Adipocyte (in vitro differentiated cells): Measurements from ENCODE around the gene ITGA1.
A peak's percentile ranks its signal among the peaks of the same experiment; 100 is the strongest.

Experiments
- DNase-seq: peaks from one replicate; pipeline ENCODE4 v3.0.0-alpha.2; 2015; ENCODE audit warnings: low read depth
- H3K27me3 ChIP-seq: replicated peaks from 2 replicates; pipeline ENCODE4 v1.7.0; 2013; ENCODE audit warnings: mild to moderate bottlenecking, low read length, moderate library complexity; ENCODE audit not compliant: control insufficient read depth, insufficient read depth
- H3K36me3 ChIP-seq: 2 replicates; pipeline ENCODE4 v1.7.0; 2013; ENCODE audit warnings: low read length, mild to moderate bottlenecking, moderate library complexity; ENCODE audit not compliant: control insufficient read depth, insufficient read depth, severe bottlenecking
- H3K4me1 ChIP-seq: 2 replicates; pipeline ENCODE4 v1.7.0; 2013; ENCODE audit warnings: mild to moderate bottlenecking, low read length, moderate library complexity; ENCODE audit not compliant: control insufficient read depth, insufficient read depth
- H3K4me3 ChIP-seq: 2 replicates; pipeline ENCODE4 v1.7.0; 2013; ENCODE audit warnings: mild to moderate bottlenecking, low read length, moderate library complexity
- H3K9ac ChIP-seq: 2 replicates; pipeline ENCODE4 v1.7.0; 2013; ENCODE audit warnings: mild to moderate bottlenecking, low read length, moderate library complexity
- H3K9me3 ChIP-seq: 2 replicates; pipeline ENCODE4 v1.7.0; 2013; ENCODE audit warnings: mild to moderate bottlenecking, low read length, moderate library complexity; ENCODE audit not compliant: control insufficient read depth

The ITGA1 gene

DNA sequence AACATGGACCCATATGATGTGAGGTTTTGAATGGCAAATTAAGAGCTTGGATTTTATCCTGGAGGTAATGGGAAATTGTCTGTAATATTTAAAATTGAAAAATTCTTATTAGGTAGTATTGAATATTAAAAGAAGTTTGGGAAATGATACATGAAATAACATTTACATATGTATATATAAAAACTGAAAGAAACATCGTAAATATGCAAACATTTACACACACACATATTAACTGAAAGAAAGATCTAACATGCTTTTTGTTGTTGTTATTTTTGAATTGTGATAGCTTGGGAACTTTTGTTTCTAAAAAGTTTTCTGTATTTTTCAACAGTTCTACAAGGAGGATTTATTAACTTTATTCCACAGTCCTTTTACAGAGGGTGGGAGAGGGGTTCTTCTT is 118.6 kb downstream of the ITGA1 start:
- DNase-seq = no peak
- Histone ChIP-seq H3K9ac (no peak overlapping the region), H3K4me3 (no peak overlapping the region), H3K9me3 (peaks cover 4% of the 10 kb centered on the region), H3K27me3 (no peaks in the 10 kb centered on the region), H3K36me3 (no peaks in the 10 kb centered on the region), H3K4me1 (peaks cover 13% of the 10 kb centered on the region)

DNA sequence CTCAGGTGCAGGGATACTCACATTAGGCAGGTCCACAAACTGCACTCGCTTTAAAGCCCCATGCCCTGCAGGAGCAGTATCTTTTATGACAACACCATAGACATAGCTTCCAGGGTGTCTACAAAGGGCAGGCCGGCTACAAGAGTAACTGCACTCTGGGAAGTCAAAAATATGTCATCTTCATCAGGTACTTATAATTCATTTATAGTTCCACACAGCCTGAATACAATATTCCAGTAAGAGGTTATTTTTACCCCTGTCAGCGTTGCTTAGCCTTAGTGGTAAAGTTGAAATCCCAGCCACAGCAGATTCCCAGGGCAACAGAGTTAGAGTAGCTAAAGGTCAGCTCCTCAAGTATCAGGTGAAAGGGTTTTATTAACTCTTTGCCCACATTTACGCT is 119.1 kb downstream of the ITGA1 start:
- Histone ChIP-seq H3K9me3 (peaks cover 3% of the 10 kb centered on the region), H3K36me3 (no peaks in the 10 kb centered on the region), H3K4me3 (no peak overlapping the region), H3K27me3 (no peaks in the 10 kb centered on the region), H3K9ac (no peak overlapping the region), H3K4me1 (peaks cover 13% of the 10 kb centered on the region)
- no peak for DNase-seq

DNA sequence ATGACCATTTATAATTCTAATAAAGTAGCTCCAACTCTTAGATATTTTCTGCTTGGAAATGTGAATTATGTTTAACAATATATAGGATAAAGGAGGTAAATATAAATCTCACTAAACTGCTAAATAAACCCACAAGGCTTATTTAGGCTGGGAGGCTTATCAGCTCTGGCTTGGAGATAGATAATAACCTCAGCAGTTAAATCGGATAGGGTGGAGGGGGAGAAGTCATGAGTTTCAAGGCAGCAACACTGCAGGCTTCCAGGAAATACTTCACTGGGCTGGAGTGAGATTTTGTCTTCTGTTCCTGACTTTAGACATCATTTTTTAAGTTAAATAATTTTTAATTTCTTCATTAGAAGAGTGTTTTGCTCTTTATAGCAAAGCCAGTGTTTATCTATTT is 121.5 kb downstream of the ITGA1 start:
- H3K36me3 ChIP-seq = no peaks in the 10 kb centered on the region
- H3K4me3 ChIP-seq = no peak overlapping the region
- no peaks in the 10 kb centered on the region for H3K9me3 ChIP-seq
- H3K27me3 ChIP-seq = no peaks in the 10 kb centered on the region
- no peak for DNase-seq
- H3K9ac ChIP-seq = no peak overlapping the region
- peaks cover 13% of the 10 kb centered on the region for H3K4me1 ChIP-seq

DNA sequence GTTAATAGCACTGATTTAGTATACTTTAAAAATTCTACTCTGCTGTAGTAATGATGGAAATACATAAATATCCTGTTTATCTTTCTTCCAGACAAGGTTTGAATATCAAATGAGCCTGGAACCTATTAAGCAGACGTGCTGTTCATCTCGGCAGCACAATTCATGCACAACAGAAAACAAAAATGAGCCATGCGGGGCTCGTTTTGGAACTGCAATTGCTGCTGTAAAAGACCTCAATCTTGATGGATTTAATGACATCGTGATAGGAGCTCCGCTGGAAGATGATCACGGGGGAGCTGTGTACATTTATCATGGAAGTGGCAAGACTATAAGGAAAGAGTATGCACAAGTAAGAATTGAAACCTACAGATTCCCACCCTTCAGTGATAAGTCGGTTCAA is 122.4 kb downstream of the ITGA1 start:
- no peak for DNase-seq
- H3K4me3 ChIP-seq = peak overlapping the region; percentile 9
- peaks cover 13% of the 10 kb centered on the region for H3K4me1 ChIP-seq

DNA sequence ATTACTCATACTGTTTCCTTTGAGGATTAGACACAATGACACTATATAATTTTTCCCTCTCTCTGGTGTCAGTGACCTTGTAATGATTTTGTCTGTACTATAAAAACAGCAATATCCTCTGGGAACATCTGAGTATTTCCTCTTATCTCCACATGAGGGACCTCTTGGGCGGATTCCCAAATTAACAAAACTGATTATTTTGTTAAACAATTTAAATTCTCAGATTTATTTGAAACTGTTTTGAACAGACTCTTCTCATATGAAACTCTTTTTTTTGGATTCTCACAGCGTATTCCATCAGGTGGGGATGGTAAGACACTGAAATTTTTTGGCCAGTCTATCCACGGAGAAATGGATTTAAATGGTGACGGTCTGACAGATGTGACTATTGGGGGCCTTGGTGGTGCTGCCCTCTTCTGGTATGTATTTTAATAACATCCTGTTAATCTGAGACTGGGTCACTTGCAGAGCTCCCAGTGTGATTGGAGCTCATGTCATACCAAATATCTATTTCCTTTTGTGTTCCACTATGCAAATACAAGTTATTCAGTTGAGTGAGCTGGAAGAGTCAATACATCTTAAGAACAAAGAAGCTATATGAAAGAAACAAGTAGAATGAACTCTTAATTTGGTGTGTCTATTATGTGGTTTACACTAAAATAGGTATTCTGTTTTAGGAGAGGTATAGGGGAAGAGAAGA is 127.6 kb downstream of the ITGA1 start:
- H3K4me1 ChIP-seq = peaks cover under 1% of the 10 kb centered on the region
- no peaks in the 10 kb centered on the region for H3K9me3 ChIP-seq
- peak; percentile 83 for DNase-seq
- H3K27me3 ChIP-seq = no peaks in the 10 kb centered on the region
- H3K4me3 ChIP-seq = peak overlapping the region; percentile 76
- no peaks in the 10 kb centered on the region for H3K36me3 ChIP-seq
- peak overlapping the region; percentile 47 for H3K9ac ChIP-seq

More for the DNA sequence above, 122.4 kb downstream of the ITGA1 start:
- Histone ChIP-seq H3K36me3 (no peaks in the 10 kb centered on the region), H3K9ac (peak overlapping the region; percentile 25), H3K27me3 (no peaks in the 10 kb centered on the region), H3K9me3 (no peaks in the 10 kb centered on the region)

DNA sequence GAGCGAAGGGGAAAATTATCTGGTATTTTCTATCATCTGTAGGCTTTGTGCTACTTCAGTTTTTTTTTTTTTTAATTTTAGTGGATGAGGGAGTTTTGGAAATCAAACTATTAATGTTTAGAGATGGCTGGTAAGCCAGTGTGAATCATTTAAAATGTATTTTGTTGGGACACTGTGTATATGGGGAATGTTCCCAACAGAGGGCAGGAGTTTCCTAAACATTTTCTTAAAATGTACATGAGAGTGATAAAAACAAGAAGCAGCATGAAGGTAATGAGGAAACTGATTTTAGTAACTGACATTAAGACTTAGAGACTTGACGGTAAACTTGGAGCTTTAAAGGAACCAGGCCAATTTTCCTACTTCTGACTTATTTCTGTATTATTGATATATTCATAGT is 133.2 kb downstream of the ITGA1 start:
- Histone ChIP-seq H3K36me3 (no peaks in the 10 kb centered on the region), H3K9ac (no peak overlapping the region), H3K9me3 (no peaks in the 10 kb centered on the region), H3K4me3 (no peak overlapping the region), H3K27me3 (no peaks in the 10 kb centered on the region), H3K4me1 (peaks cover 18% of the 10 kb centered on the region)
- peak; percentile 53 for DNase-seq

DNA sequence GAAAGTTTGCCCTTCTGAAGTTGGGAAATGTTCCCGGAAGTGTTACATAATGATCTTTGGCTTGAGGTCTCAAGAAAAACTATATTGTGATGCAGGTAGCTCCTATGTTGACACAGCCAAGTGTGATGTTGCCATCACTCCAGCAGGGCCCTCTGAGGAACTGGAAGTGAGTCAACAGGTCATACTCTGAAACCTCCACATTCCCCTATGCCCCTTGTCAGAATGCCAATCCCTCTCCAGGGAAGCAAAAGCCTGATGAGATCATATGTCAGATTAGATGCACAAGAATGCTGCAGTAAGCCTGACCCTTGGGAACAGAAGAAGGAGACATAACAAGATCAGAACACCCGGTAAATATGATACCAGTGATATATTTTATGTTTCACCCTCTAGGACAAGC is 134.7 kb downstream of the ITGA1 start:
- H3K4me1 ChIP-seq = peaks cover 18% of the 10 kb centered on the region
- no peaks in the 10 kb centered on the region for H3K9me3 ChIP-seq
- no peaks in the 10 kb centered on the region for H3K27me3 ChIP-seq
- H3K36me3 ChIP-seq = no peaks in the 10 kb centered on the region
- H3K4me3 ChIP-seq = no peak overlapping the region
- DNase-seq = peak; percentile 69
- no peak overlapping the region for H3K9ac ChIP-seq

DNA sequence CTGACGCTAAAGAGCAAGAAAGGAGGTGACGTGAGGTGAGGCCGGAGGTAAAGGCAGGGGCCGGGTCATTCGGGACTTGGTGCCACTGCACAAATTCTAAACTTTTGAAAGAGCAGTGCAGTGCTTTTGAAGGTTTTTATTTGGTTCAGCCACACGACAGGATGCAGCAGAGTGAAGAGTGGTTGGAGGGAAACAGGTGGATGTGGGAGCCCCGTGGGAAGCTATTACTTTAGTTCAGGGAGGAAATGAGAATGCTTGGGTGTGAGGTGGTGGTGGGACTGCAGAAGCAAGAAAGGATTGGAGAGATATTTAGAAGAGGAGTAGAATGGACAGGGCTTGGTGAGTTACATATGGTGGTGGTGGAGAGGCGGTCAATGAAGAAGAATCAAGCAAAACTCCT is 136.7 kb downstream of the ITGA1 start:
- no peaks in the 10 kb centered on the region for H3K9me3 ChIP-seq
- peaks cover 18% of the 10 kb centered on the region for H3K4me1 ChIP-seq
- H3K36me3 ChIP-seq = no peaks in the 10 kb centered on the region
- no peak overlapping the region for H3K4me3 ChIP-seq
- no peaks in the 10 kb centered on the region for H3K27me3 ChIP-seq
- H3K9ac ChIP-seq = no peak overlapping the region
- no peak for DNase-seq

DNA sequence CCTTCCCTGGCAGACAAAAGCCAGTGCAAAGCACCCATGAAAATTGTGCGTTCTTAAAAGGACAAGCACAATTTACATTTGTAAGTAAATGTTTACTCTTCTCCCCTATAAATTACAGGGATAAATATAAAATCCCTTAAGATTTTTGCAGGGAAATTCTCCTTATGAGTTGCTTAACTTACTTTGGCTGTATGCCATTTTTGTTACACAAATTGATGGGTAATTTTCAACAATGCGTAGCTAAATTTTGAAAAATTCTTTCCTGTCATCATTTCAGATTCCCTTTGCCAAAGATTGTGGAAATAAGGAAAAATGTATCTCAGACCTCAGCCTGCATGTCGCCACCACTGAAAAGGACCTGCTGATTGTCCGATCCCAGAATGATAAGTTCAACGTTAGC is 137.3 kb downstream of the ITGA1 start:
- Histone ChIP-seq H3K4me3 (no peak overlapping the region), H3K4me1 (peaks cover 18% of the 10 kb centered on the region), H3K9ac (no peak overlapping the region), H3K27me3 (no peaks in the 10 kb centered on the region), H3K9me3 (no peaks in the 10 kb centered on the region), H3K36me3 (no peaks in the 10 kb centered on the region)
- DNase-seq = peak; percentile 47

DNA sequence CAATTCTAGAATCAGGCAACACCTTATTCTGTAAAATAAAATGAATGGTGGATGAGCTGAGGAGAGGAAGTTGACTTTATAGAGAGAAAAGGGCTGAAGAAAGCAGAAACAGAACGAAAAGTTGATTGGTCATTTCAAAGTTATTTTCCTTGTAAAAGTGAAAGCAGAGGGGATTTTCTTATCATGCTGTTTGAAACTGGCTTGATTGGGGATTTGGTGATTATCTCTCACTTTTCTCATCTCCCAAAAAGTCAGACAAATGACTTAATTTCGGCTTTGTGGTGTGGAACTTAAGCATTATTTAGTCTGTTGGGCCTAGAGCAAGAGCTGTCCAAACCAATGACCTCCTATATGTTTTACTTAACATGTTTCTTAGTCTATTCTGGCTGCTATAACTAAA is 141.0 kb downstream of the ITGA1 start:
- Histone ChIP-seq H3K4me3 (no peak overlapping the region), H3K4me1 (peaks cover 8% of the 10 kb centered on the region), H3K9ac (no peak overlapping the region), H3K27me3 (no peaks in the 10 kb centered on the region), H3K36me3 (peaks cover 5% of the 10 kb centered on the region), H3K9me3 (no peaks in the 10 kb centered on the region)
- no peak for DNase-seq

DNA sequence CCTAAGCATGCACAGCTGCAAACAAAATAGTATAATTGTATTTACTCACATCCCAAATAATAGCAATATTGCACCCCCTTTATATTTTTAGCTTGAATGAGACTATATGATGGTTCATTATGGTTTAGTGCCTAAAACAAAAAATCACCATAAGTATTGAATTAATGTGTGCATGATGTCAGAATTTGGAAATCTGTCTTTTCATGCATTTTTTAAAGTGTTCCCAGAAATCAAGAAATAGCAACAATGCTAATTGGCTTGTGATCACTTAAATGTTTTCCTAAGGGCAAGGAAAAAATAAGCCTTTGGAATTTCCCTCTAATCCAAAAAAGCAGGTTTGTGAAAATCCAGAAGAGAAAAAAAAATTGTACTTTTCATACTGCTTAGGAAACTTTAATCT is 150.5 kb downstream of the ITGA1 start:
- Histone ChIP-seq H3K9me3 (no peaks in the 10 kb centered on the region), H3K4me1 (no peaks in the 10 kb centered on the region), H3K36me3 (peaks cover 6% of the 10 kb centered on the region), H3K9ac (no peak overlapping the region), H3K4me3 (no peak overlapping the region), H3K27me3 (no peaks in the 10 kb centered on the region)
- DNase-seq = no peak

DNA sequence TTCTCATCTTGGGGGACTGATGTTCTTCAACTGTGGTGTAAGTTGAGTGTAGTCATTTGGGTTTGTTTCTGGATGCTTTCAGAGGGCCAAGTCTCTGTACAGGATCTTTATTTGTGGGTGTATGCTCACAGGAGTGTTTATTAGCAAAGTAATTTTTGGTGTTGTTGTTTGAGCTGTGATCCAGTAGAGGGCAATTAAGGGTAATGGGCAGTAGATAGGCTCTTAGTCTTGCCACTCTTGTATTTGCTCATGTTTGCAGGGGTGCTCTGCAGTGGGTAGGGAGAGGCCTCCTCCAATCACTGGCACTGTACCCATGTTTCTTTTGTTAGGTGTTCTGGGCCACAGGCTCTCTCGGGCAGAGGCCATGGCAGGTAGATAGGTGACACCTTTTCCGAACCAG is 155.6 kb downstream of the ITGA1 start:
- Histone ChIP-seq H3K4me1 (peaks cover 6% of the 10 kb centered on the region), H3K4me3 (no peak overlapping the region), H3K27me3 (no peaks in the 10 kb centered on the region), H3K9ac (no peak overlapping the region), H3K36me3 (peaks cover 6% of the 10 kb centered on the region), H3K9me3 (no peaks in the 10 kb centered on the region)
- no peak for DNase-seq
